ENCODE data around the gene NR2F1-AS1. TPM values are rescaled to one million over a fixed set of nuclear protein-coding genes. Genes with fewer than 3 reads are reported as not detected.

NR2F1-AS1 gene
- total RNA-seq, 1 experiment from 2014 or later: 23.0 TPM

GRCh38 chr5:93582677-93583438 is 1.8 kb upstream of the NR2F1-AS1 start, which contains the start of gene NR2F1:
NR2F1 (plus strand) TSS chr5:93583222; CDS start chr5:93585024, 1,802 bp downstream.
- in situ Hi-C loops (cut with HindIII; ENCODE audit: low sequenced_read_pairs): no loop called here
- DNase-seq (ENCODE audit: low spot score): peak; percentile 99

GRCh38 chr5:93582167-93582462 is 1.1 kb upstream of the NR2F1-AS1 start:
- in situ Hi-C loops (cut with HindIII; ENCODE audit: low sequenced_read_pairs): no loop called here
- DNase-seq (ENCODE audit: low spot score): no peak

- peak; percentile 56 for DNase-seq (ENCODE audit: low spot score)
- in situ Hi-C loops (cut with HindIII; ENCODE audit: low sequenced_read_pairs): no loop called here
These were observed 724 bp downstream of the NR2F1-AS1 start for GRCh38 chr5:93580063-93580926.

GRCh38 chr5:93579692-93580062 is 1.3 kb downstream of the NR2F1-AS1 start:
- in situ Hi-C loops (cut with HindIII; ENCODE audit: low sequenced_read_pairs): no loop called here
- DNase-seq (ENCODE audit: low spot score): no peak

GRCh38 chr5:93578813-93579691 is 2.0 kb downstream of the NR2F1-AS1 start:
- in situ Hi-C loops (cut with HindIII; ENCODE audit: low sequenced_read_pairs): no loop called here
- DNase-seq (ENCODE audit: low spot score): peak; percentile 79

- in situ Hi-C loops (cut with HindIII; ENCODE audit: low sequenced_read_pairs): no loop called here
- DNase-seq (ENCODE audit: low spot score): peak; percentile 56
These were observed 2.9 kb downstream of the NR2F1-AS1 start for GRCh38 chr5:93577854-93578812.

GRCh38 chr5:93576994-93577853 is 3.8 kb downstream of the NR2F1-AS1 start:
- peak; percentile 33 for DNase-seq (ENCODE audit: low spot score)
- in situ Hi-C loops (cut with HindIII; ENCODE audit: low sequenced_read_pairs): no loop called here

GRCh38 chr5:93575461-93576414 is 5.3 kb downstream of the NR2F1-AS1 start:
- in situ Hi-C loops (cut with HindIII; ENCODE audit: low sequenced_read_pairs): no loop called here
- no peak for DNase-seq (ENCODE audit: low spot score)

- no peak for DNase-seq (ENCODE audit: low spot score)
- in situ Hi-C loops (cut with HindIII; ENCODE audit: low sequenced_read_pairs): no loop called here
These were observed 6.3 kb downstream of the NR2F1-AS1 start for GRCh38 chr5:93574491-93575305.

GRCh38 chr5:93573354-93574351 is 7.4 kb downstream of the NR2F1-AS1 start:
- in situ Hi-C loops (cut with HindIII; ENCODE audit: low sequenced_read_pairs): no loop called here
- DNase-seq (ENCODE audit: low spot score): no peak

- DNase-seq (ENCODE audit: low spot score): no peak
- in situ Hi-C loops (cut with HindIII; ENCODE audit: low sequenced_read_pairs): no loop called here
These were observed 8.2 kb downstream of the NR2F1-AS1 start for GRCh38 chr5:93572608-93573353.

- in situ Hi-C loops (cut with HindIII; ENCODE audit: low sequenced_read_pairs): no loop called here
- no peak for DNase-seq (ENCODE audit: low spot score)
These were observed 8.9 kb downstream of the NR2F1-AS1 start for GRCh38 chr5:93572101-93572607.

GRCh38 chr5:93571114-93571949 is 9.7 kb downstream of the NR2F1-AS1 start:
- no peak for DNase-seq (ENCODE audit: low spot score)
- in situ Hi-C loops (cut with HindIII; ENCODE audit: low sequenced_read_pairs): no loop called here

Measured in G401 (cell line).